T-cell (primary cell): ENCODE results near the gene MTHFD1. TPM values are rescaled to one million over a fixed set of nuclear protein-coding genes. Genes with fewer than 3 reads are reported as not detected.
A peak's percentile ranks its signal among the peaks of the same experiment; 100 is the strongest.

Source experiments
- ATAC-seq, 4 experiments: fragments of 200-7000 bp in 3 of 4; fragments of 150-1000 bp in 1 of 4; cut with Tn5 transposase; replicated peaks in 1 of 4; 1 replicate in 3 of 4; 2 replicates in 1 of 4; pipeline ENCODE4 v1.10.0; 2021; ENCODE audit warnings: moderate library complexity in 3 of 4, mild to moderate bottlenecking in 2 of 4, moderate number of reproducible peaks in 1 of 4
- CTCF ChIA-PET, 2 donors: fragments of 300-600 bp; sonication (Branson Sonifier 250); formaldehyde crosslinking; loops; one replicate each; lab custom pipeline; 2022; ENCODE audit warnings: antibody characterized with exemption in 2 of 2; lab: Charles Lee
- POLR2A ChIA-PET, 2 donors: fragments of 300-600 bp; sonication (Branson Sonifier 250); formaldehyde crosslinking; loops; one replicate each; lab custom pipeline; 2022; ENCODE audit warnings: antibody characterized with exemption in 2 of 2; lab: Charles Lee
- DNase-seq, 35 experiments: peaks; one replicate each; pipeline versions ENCODE4 v3.0.0 to v3.0.0-alpha.2; 2013 to 2023
- H3K27ac ChIP-seq: one replicate; pipeline ENCODE4 v1.5.1; 2013; ENCODE audit warnings: low read length
- H3K27me3 ChIP-seq, 2 experiments: replicated peaks in 1 of 2; 1 replicate in 1 of 2; 2 replicates in 1 of 2; pipeline versions ENCODE4 v1.6.1 to v1.7.0; 2013; ENCODE audit warnings: low read length in 1 of 2, mixed read lengths in 1 of 2; ENCODE audit not compliant: control insufficient read depth in 2 of 2, insufficient read depth in 2 of 2; ENCODE audit errors: extremely low read depth in 1 of 2
- H3K36me3 ChIP-seq, 2 donors: 1 replicate in 1 of 2; 2 replicates in 1 of 2; pipeline versions ENCODE4 v1.6.1 to v1.7.0; 2013; ENCODE audit warnings: low read length in 1 of 2; ENCODE audit not compliant: control insufficient read depth in 2 of 2, insufficient read depth in 1 of 2; ENCODE audit errors: extremely low read depth in 1 of 2
- H3K4me1 ChIP-seq, 2 experiments: 1 replicate in 1 of 2; 2 replicates in 1 of 2; pipeline versions ENCODE4 v1.6.1 to v1.7.0; 2013; ENCODE audit warnings: low read length in 2 of 2, mixed read lengths in 1 of 2; ENCODE audit not compliant: insufficient read depth in 2 of 2, control insufficient read depth in 1 of 2; ENCODE audit errors: extremely low read depth in 1 of 2
- H3K4me3 ChIP-seq, 2 donors: 1 replicate in 1 of 2; 2 replicates in 1 of 2; pipeline versions ENCODE4 v1.5.1 to v1.7.0; 2013; ENCODE audit warnings: mild to moderate bottlenecking in 2 of 2, low read length in 1 of 2, moderate library complexity in 1 of 2; ENCODE audit not compliant: control insufficient read depth in 1 of 2; ENCODE audit errors: extremely low read depth in 1 of 2
- H3K9me3 ChIP-seq: 2 replicates; pipeline ENCODE4 v1.7.0; 2013
- H3K27ac Mint-ChIP-seq, 2 donors: one replicate each; pipeline ENCODE4 v1.8.0; 2020 to 2021; ENCODE audit warnings: mild to moderate bottlenecking in 2 of 2, mixed read lengths in 2 of 2
- H3K27me3 Mint-ChIP-seq, 2 donors: one replicate each; pipeline ENCODE4 v1.8.0; 2021 to 2022; ENCODE audit warnings: mixed read lengths in 2 of 2
- H3K36me3 Mint-ChIP-seq: one replicate; pipeline ENCODE4 v1.8.0; 2021; ENCODE audit warnings: mixed read lengths
- H3K4me1 Mint-ChIP-seq, 3 donors: one replicate each; pipeline ENCODE4 v1.8.0; 2020 to 2022; ENCODE audit warnings: mixed read lengths in 3 of 3, mild to moderate bottlenecking in 1 of 3
- H3K4me3 Mint-ChIP-seq, 3 donors: one replicate each; pipeline ENCODE4 v1.8.0; 2020 to 2022; ENCODE audit warnings: mild to moderate bottlenecking in 3 of 3, mixed read lengths in 3 of 3, moderate library complexity in 3 of 3
- H3K9me3 Mint-ChIP-seq, 3 donors: one replicate each; pipeline ENCODE4 v1.8.0; 2020 to 2022; ENCODE audit warnings: mixed read lengths in 3 of 3
- WGBS: methylation state at CpG from one replicate; pipeline ENCODE4 v1.1.5; 2013; ENCODE audit warnings: missing lambda C conversion rate; ENCODE audit not compliant: insufficient coverage; 5-methylcytosine and 5-hydroxymethylcytosine counted together
- total RNA-seq, 35 experiments: library from RNA in 6 of 35; stranded (reverse) in 6 of 35; fragments of 120-200 nt in 1 of 35; gene quantifications; one replicate each; pipeline versions ENCODE4 v1.2.1 to v1.2.4 and lab custom pipeline; 2013 to 2026

Gene MTHFD1
- total RNA-seq, 5 donors from 2014 or later (not counting 1 experiment from before 2014, with no cell fraction given), result 27.6 to 48.9 (median 43.4) TPM

- peaks cover 7 to 42% of the 10 kb centered on the region in 2 donors for H3K36me3 ChIP-seq
- ChIA-PET POLR2A (interaction anchor here in 1 of 2 donors (0.7 kb wide), 1 partner anchor 814 kb away, joined by 4 read pairs; no protein-coding TSS in a partner anchor), CTCF (interaction anchor here in 1 of 2 donors (1.0 kb wide), 1 partner anchor 10 kb away, joined by 3 read pairs; no protein-coding TSS in a partner anchor)
- H3K4me1 Mint-ChIP-seq, result peaks cover 22 to 36% (median 31%) of the 10 kb centered on the region in 3 donors
- H3K4me3 Mint-ChIP-seq, result no peak overlapping the region
- H3K27ac Mint-ChIP-seq, result no peak overlapping the region
- no peaks in the 10 kb centered on the region for H3K27me3 Mint-ChIP-seq
- H3K36me3 Mint-ChIP-seq, result peaks cover 47% of the 10 kb centered on the region
- H3K27ac ChIP-seq, result no peak overlapping the region
- H3K27me3 ChIP-seq, result no peaks in the 10 kb centered on the region
- DNase-seq (no peak), ATAC-seq (no peak)
- H3K4me3 ChIP-seq, result no peak overlapping the region
- 100% methylated on average over 2 of the region's 3 CpGs for WGBS
- H3K4me1 ChIP-seq, result peaks cover 8 to 16% of the 10 kb centered on the region in 2 experiments
- H3K9me3 ChIP-seq, result no peaks in the 10 kb centered on the region
- no peaks in the 10 kb centered on the region for H3K9me3 Mint-ChIP-seq
These were observed 52.3 kb downstream of the MTHFD1 start for GRCh38 chr14:64440494-64440893.

- peaks cover 38% of the 10 kb centered on the region for H3K36me3 Mint-ChIP-seq
- DNase-seq (no peak), ATAC-seq (no peak)
- ChIA-PET CTCF (interaction anchor here in 1 of 2 donors (1.2 kb wide), 1 partner anchor 12 kb away, joined by 5 read pairs; no protein-coding TSS in a partner anchor), POLR2A (no interaction called here)
- Histone ChIP-seq H3K27me3 (no peaks in the 10 kb centered on the region), H3K4me3 (no peak overlapping the region), H3K36me3 (peaks cover 7 to 31% of the 10 kb centered on the region in 2 donors), H3K9me3 (no peaks in the 10 kb centered on the region), H3K4me1 (peaks cover 8 to 27% of the 10 kb centered on the region in 2 experiments), H3K27ac (no peak overlapping the region)
- 92% methylated on average over 16 of the region's 17 CpGs for WGBS
- H3K27me3 Mint-ChIP-seq, result no peaks in the 10 kb centered on the region
- peaks cover 26 to 42% (median 37%) of the 10 kb centered on the region in 3 donors for H3K4me1 Mint-ChIP-seq
- no peak overlapping the region for H3K4me3 Mint-ChIP-seq
- no peak overlapping the region for H3K27ac Mint-ChIP-seq
- no peaks in the 10 kb centered on the region for H3K9me3 Mint-ChIP-seq
These were observed 54.3 kb downstream of the MTHFD1 start for GRCh38 chr14:64442300-64442988.

GRCh38 chr14:64444140-64444539 is 56.0 kb downstream of the MTHFD1 start:
- WGBS, result 90% methylated on average over 7 of the region's 11 CpGs
- Mint-ChIP-seq H3K27me3 (no peaks in the 10 kb centered on the region), H3K36me3 (peaks cover 32% of the 10 kb centered on the region), H3K9me3 (no peaks in the 10 kb centered on the region), H3K27ac (peak overlapping the region in 1 of 2 donors; percentile 1), H3K4me3 (no peak overlapping the region), H3K4me1 (peaks cover 26 to 38% (median 37%) of the 10 kb centered on the region in 3 donors)
- ChIA-PET POLR2A (no interaction called here), CTCF (interaction anchor here in 1 of 2 donors (0.6 kb wide), 1 partner anchor 84 kb away, joined by 3 read pairs; no protein-coding TSS in a partner anchor)
- DNase-seq (no peak), ATAC-seq (no peak)
- Histone ChIP-seq H3K27ac (peak overlapping the region; percentile 55), H3K4me1 (peaks cover 8 to 29% of the 10 kb centered on the region in 2 experiments), H3K4me3 (no peak overlapping the region), H3K9me3 (no peaks in the 10 kb centered on the region), H3K27me3 (no peaks in the 10 kb centered on the region), H3K36me3 (peaks cover 6 to 30% of the 10 kb centered on the region in 2 donors)

- Mint-ChIP-seq H3K4me1 (peaks cover 26 to 40% (median 36%) of the 10 kb centered on the region in 3 donors), H3K36me3 (peaks cover 30% of the 10 kb centered on the region), H3K27me3 (no peaks in the 10 kb centered on the region), H3K9me3 (no peaks in the 10 kb centered on the region), H3K4me3 (peak overlapping the region in 1 of 3 donors; percentile 20), H3K27ac (peak overlapping the region; percentile 79 to 83)
- H3K27me3 ChIP-seq, result no peaks in the 10 kb centered on the region
- H3K27ac ChIP-seq, result peak overlapping the region; percentile 55
- no CpG with 5 or more reads among the region's 7 CpGs for WGBS
- CTCF ChIA-PET, result interaction anchor here in 1 of 2 donors (0.5 to 1.5 kb wide), 7 partner anchors 16 to 982 kb away, joined by 3 to 11 read pairs (median 3); no protein-coding TSS in a partner anchor
- peaks cover 5 to 31% of the 10 kb centered on the region in 2 donors for H3K36me3 ChIP-seq
- POLR2A ChIA-PET, result interaction anchor here (0.5 to 1.0 kb wide), 2 partner anchors 14 to 86 kb away, joined by 3 to 6 read pairs; no protein-coding TSS in a partner anchor
- no peak overlapping the region for H3K4me3 ChIP-seq
- ATAC-seq (peak; percentile 60 to 86 (median 78)), DNase-seq (peak in 19 of 35 experiments; percentile 2 to 71 (median 12))
- H3K4me1 ChIP-seq, result peaks cover 8 to 32% of the 10 kb centered on the region in 2 experiments
- H3K9me3 ChIP-seq, result no peaks in the 10 kb centered on the region
These were observed 57.1 kb downstream of the MTHFD1 start for GRCh38 chr14:64444984-64445845.

GRCh38 chr14:64447876-64448670 is 59.9 kb downstream of the MTHFD1 start:
- Mint-ChIP-seq H3K4me3 (no peak overlapping the region), H3K4me1 (peaks cover 26 to 46% (median 42%) of the 10 kb centered on the region in 3 donors), H3K27me3 (no peaks in the 10 kb centered on the region), H3K27ac (peak overlapping the region; percentile 29 to 81), H3K36me3 (peaks cover 22% of the 10 kb centered on the region), H3K9me3 (no peaks in the 10 kb centered on the region)
- H3K9me3 ChIP-seq, result no peaks in the 10 kb centered on the region
- peak overlapping the region; percentile 28 for H3K27ac ChIP-seq
- ChIA-PET CTCF (interaction anchor here (0.5 to 2.7 kb wide), 3 partner anchors 18 to 297 kb away, joined by 5 to 8 read pairs (median 6); no protein-coding TSS in a partner anchor), POLR2A (interaction anchor here (0.5 to 0.7 kb wide), 4 partner anchors 14 to 55 kb away, joined by 3 to 12 read pairs (median 4); no protein-coding TSS in a partner anchor)
- H3K36me3 ChIP-seq, result peaks cover 5 to 22% of the 10 kb centered on the region in 2 donors
- no peak overlapping the region for H3K4me3 ChIP-seq
- no peaks in the 10 kb centered on the region for H3K27me3 ChIP-seq
- DNase-seq (peak in 23 of 35 experiments; percentile 4 to 54 (median 18)), ATAC-seq (peak in 2 of 4 experiments; percentile 22 to 67)
- WGBS, result 100% methylated on average over 1 of the region's 5 CpGs
- peaks cover 10 to 32% of the 10 kb centered on the region in 2 experiments for H3K4me1 ChIP-seq
